ENCODE data around the gene HEMGN.
A peak's percentile ranks its signal among the peaks of the same experiment; 100 is the strongest.

The HEMGN gene

GRCh38 chr9:97930972-97931371 is 7.0 kb downstream of the HEMGN start:
- DNase-seq (ENCODE audit: low spot score) = no peak

GRCh38 chr9:97928986-97929604 is 8.9 kb downstream of the HEMGN start:
- DNase-seq (ENCODE audit: low spot score) = no peak

GRCh38 chr9:97925497-97926334 is 12.3 kb downstream of the HEMGN start:
- no peak for DNase-seq (ENCODE audit: low spot score)

- DNase-seq (ENCODE audit: low spot score) = no peak
Measured at GRCh38 chr9:97924386-97924785, 13.6 kb downstream of the HEMGN start.

GRCh38 chr9:97923529-97924108 is 14.4 kb downstream of the HEMGN start:
- DNase-seq (ENCODE audit: low spot score) = peak; percentile 90

- DNase-seq (ENCODE audit: low spot score) = peak; percentile 96
Measured at GRCh38 chr9:97921959-97922724, 15.8 kb downstream of the HEMGN start, which contains the start of gene TRMO. Gene TRMO, minus strand, starts transcription at chr9:97922500. Its CDS starts 7 bp downstream, at chr9:97922493.

GRCh38 chr9:97919217-97919813 is 18.7 kb downstream of the HEMGN start:
- no peak for DNase-seq (ENCODE audit: low spot score)

GRCh38 chr9:97918611-97919010 is 19.4 kb downstream of the HEMGN start:
- DNase-seq (ENCODE audit: low spot score) = no peak

- no peak for DNase-seq (ENCODE audit: low spot score)
Measured at GRCh38 chr9:97911970-97912369, 26.0 kb downstream of the HEMGN start.

GRCh38 chr9:97911528-97911927 is 26.4 kb downstream of the HEMGN start:
- DNase-seq (ENCODE audit: low spot score) = no peak

- DNase-seq (ENCODE audit: low spot score) = no peak
Measured at GRCh38 chr9:97910357-97910756, 27.6 kb downstream of the HEMGN start.

- DNase-seq (ENCODE audit: low spot score) = no peak
Measured at GRCh38 chr9:97908705-97909104, 29.3 kb downstream of the HEMGN start.

- DNase-seq (ENCODE audit: low spot score) = no peak
Measured at GRCh38 chr9:97907632-97908031, 30.3 kb downstream of the HEMGN start.

- no peak for DNase-seq (ENCODE audit: low spot score)
Measured at GRCh38 chr9:97907046-97907445, 30.9 kb downstream of the HEMGN start.

GRCh38 chr9:97906236-97906831 is 31.6 kb downstream of the HEMGN start:
- DNase-seq (ENCODE audit: low spot score) = peak; percentile 54

- DNase-seq (ENCODE audit: low spot score) = no peak
Measured at GRCh38 chr9:97905228-97905627, 32.7 kb downstream of the HEMGN start.

- no peak for DNase-seq (ENCODE audit: low spot score)
Measured at GRCh38 chr9:97904725-97905124, 33.2 kb downstream of the HEMGN start.

GRCh38 chr9:97903177-97903576 is 34.8 kb downstream of the HEMGN start:
- DNase-seq (ENCODE audit: low spot score) = no peak

- peak; percentile 40 for DNase-seq (ENCODE audit: low spot score)
Measured at GRCh38 chr9:97900738-97901565, 37.0 kb downstream of the HEMGN start.

- DNase-seq (ENCODE audit: low spot score) = no peak
Measured at GRCh38 chr9:97900103-97900737, 37.8 kb downstream of the HEMGN start.

Measured in globus pallidus (tissue), 1 donor.